Measurements from ENCODE around the gene NEK4. TPM values are rescaled to one million over a fixed set of nuclear protein-coding genes. Genes with fewer than 3 reads are reported as not detected.

NEK4 gene
- total and polyA plus RNA-seq, 4 donors: 5.8 to 39.9 (median 19.1) TPM

DNA sequence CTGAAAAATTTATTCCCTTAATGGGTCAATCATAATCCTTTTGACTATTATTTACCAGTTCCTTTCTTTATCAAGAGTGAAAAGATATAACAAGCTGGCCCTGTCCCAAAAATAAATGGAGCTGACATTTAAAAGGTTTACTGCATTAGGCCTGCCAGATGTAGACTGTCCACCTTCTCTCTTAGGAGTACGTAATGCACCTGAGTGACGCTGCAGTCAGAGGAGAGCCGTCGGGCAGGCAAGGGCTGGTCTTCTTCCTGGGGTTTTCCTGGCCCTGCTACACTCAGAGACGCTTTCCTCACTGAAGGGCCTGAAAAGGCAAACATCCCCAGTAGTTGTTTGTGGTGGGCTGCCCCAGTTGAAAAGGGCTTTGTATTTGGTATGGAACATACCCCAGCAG lies 27.6 kb downstream of the NEK4 start:
- Histone ChIP-seq H3K27ac (ENCODE audit: low read depth in 1 of 2, low read length in 1 of 2) (no peak overlapping the region), H3K36me3 (ENCODE audit: control insufficient read depth in 4 of 4, insufficient read depth in 4 of 4, low read length in 4 of 4) (peaks cover 24 to 44% (median 32%) of the 10 kb centered on the region in 4 donors)

DNA sequence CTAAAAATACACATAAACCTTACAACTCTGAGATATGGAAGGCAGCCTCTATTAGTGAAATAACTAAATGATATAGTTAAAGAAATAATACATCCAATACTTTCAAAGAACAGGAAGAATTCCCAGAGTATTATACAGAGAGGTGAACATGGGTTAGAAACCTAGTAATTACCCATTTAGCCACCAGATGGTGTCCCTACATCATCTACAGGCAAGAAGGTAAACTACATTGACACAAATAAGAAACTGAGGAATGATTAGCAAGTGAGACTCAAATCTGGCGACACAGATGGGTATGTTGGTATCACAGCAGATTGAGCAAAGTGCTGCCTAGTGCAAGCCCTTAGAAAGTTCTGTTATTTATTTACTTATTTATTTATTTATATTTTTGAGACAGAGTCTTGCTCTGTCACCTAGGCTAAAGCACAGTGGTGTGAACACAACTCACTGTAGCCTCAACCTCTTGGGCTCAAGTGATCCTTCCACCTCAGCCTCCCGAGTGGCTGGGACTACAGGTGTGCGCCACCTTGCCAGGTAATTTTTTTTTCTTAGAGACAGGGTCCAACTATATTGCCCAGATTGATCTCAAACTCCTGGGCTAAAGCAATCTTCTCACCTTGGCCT lies 28.2 kb downstream of the NEK4 start:
- no peak overlapping the region for H3K27ac ChIP-seq (ENCODE audit: low read depth in 1 of 2, low read length in 1 of 2)
- no peaks in the 10 kb centered on the region for H3K4me1 ChIP-seq (ENCODE audit: control insufficient read depth in 5 of 5, insufficient read depth in 5 of 5, low read length in 5 of 5)
- peaks cover 23 to 43% (median 33%) of the 10 kb centered on the region in 4 donors for H3K36me3 ChIP-seq (ENCODE audit: control insufficient read depth in 4 of 4, insufficient read depth in 4 of 4, low read length in 4 of 4)
- no peak overlapping the region for H3K9ac ChIP-seq (ENCODE audit: insufficient read depth in 1 of 2, low read length in 2 of 2)
- TF ChIP-seq, protein P1, sequence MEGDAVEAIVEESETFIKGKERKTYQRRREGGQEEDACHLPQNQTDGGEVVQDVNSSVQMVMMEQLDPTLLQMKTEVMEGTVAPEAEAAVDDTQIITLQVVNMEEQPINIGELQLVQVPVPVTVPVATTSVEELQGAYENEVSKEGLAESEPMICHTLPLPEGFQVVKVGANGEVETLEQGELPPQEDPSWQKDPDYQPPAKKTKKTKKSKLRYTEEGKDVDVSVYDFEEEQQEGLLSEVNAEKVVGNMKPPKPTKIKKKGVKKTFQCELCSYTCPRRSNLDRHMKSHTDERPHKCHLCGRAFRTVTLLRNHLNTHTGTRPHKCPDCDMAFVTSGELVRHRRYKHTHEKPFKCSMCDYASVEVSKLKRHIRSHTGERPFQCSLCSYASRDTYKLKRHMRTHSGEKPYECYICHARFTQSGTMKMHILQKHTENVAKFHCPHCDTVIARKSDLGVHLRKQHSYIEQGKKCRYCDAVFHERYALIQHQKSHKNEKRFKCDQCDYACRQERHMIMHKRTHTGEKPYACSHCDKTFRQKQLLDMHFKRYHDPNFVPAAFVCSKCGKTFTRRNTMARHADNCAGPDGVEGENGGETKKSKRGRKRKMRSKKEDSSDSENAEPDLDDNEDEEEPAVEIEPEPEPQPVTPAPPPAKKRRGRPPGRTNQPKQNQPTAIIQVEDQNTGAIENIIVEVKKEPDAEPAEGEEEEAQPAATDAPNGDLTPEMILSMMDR (IDR thresholded peaks at IDR 0.05; ENCODE audit: control extremely low read depth, extremely low read depth): peak; percentile 31
- H3K27me3 ChIP-seq (ENCODE audit: control insufficient read depth in 3 of 3, insufficient read depth in 3 of 3, low read length in 2 of 3): no peaks in the 10 kb centered on the region
- WGBS, 2 donors: 92 to 93% methylated on average over 3 of the region's 3 CpGs
- ATAC-seq (ENCODE audit: insufficient read depth, low FRiP score) (no peak), DNase-seq (peak in 2 of 3 donors; percentile 20 to 45)
- no peak overlapping the region for H3K4me3 ChIP-seq
- H3K9me3 ChIP-seq (ENCODE audit: control insufficient read depth in 4 of 4, insufficient read depth in 3 of 4, low read length in 3 of 4): no peaks in the 10 kb centered on the region

More for the DNA sequence above, 27.6 kb downstream of the NEK4 start:
- 95 to 97% methylated on average over 5 of the region's 5 CpGs for WGBS, 2 donors
- no peak overlapping the region for H3K4me3 ChIP-seq
- no peak for DNase-seq
- TF ChIP-seq, protein P1 (IDR thresholded peaks at IDR 0.05; ENCODE audit: control extremely low read depth, extremely low read depth): no peak
- no peak overlapping the region for H3K9ac ChIP-seq (ENCODE audit: insufficient read depth in 1 of 2, low read length in 2 of 2)
- no peaks in the 10 kb centered on the region for H3K4me1 ChIP-seq (ENCODE audit: control insufficient read depth in 5 of 5, insufficient read depth in 5 of 5, low read length in 5 of 5)
- no peaks in the 10 kb centered on the region for H3K9me3 ChIP-seq (ENCODE audit: control insufficient read depth in 4 of 4, insufficient read depth in 3 of 4, low read length in 3 of 4)
- H3K27me3 ChIP-seq (ENCODE audit: control insufficient read depth in 3 of 3, insufficient read depth in 3 of 3, low read length in 2 of 3): no peaks in the 10 kb centered on the region
- ATAC-seq (ENCODE audit: insufficient read depth, low FRiP score): no peak

DNA sequence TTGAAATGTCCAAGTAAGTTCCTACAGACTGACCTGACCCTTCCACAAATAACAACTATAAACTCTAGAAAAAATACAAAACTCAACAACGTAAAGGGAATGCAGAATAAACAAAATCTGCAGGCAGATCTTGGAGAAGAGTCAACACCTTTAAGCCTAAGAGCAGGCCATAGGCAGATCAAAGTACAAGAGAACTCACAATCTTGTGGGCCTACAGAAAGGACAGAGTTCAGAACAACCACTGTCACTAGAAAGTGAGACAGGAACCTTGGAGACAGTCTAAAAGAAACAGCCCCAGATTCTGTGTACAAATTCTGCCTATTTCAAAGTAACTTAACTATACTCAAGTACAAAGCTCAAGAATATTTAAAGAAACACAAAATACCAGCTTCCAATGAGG lies 31.0 kb downstream of the NEK4 start:
- Histone ChIP-seq H3K27ac (ENCODE audit: low read depth in 1 of 2, low read length in 1 of 2) (no peak overlapping the region), H3K36me3 (ENCODE audit: control insufficient read depth in 4 of 4, insufficient read depth in 4 of 4, low read length in 4 of 4) (peaks cover 17 to 35% (median 28%) of the 10 kb centered on the region in 4 donors), H3K9ac (ENCODE audit: insufficient read depth in 1 of 2, low read length in 2 of 2) (no peak overlapping the region), H3K27me3 (ENCODE audit: control insufficient read depth in 3 of 3, insufficient read depth in 3 of 3, low read length in 2 of 3) (no peaks in the 10 kb centered on the region), H3K9me3 (ENCODE audit: control insufficient read depth in 4 of 4, insufficient read depth in 3 of 4, low read length in 3 of 4) (no peaks in the 10 kb centered on the region), H3K4me1 (ENCODE audit: control insufficient read depth in 5 of 5, insufficient read depth in 5 of 5, low read length in 5 of 5) (no peaks in the 10 kb centered on the region), H3K4me3 (no peak overlapping the region)
- WGBS, 2 donors: 78 to 90% methylated on average over 1 of the region's 1 CpG
- ATAC-seq (ENCODE audit: insufficient read depth, low FRiP score) (no peak), DNase-seq (no peak)
- TF ChIP-seq, protein P1 (IDR thresholded peaks at IDR 0.05; ENCODE audit: control extremely low read depth, extremely low read depth): no peak

Data from lung (tissue), 12 donors.